ENCODE measurements around the gene IFIT1B.
"Not testable (repeated sequence)": the region's sequence is repeated elsewhere in the genome, so short reads cannot be mapped to it uniquely, and the experiment has no call there.

The IFIT1B gene

GRCh38 chr10:89377705-89378637, at the start of gene IFIT1B:
TSS of gene IFIT1B (plus strand) at chr10:89378056. CDS start at chr10:89378136, 80 bp downstream.
- H3K27ac ChIP-seq (ENCODE audit: low read depth in 2 of 2, low read length in 2 of 2): no peak within 1 kb of the TSS
- H3K4me1 ChIP-seq (ENCODE audit: control insufficient read depth in 2 of 2, insufficient read depth in 2 of 2, low read length in 2 of 2): peaks cover 16 to 21% of the 10 kb centered on the region in 2 donors
- no peak within 1 kb of the TSS for H3K4me3 ChIP-seq (ENCODE audit: low read length in 2 of 2)

GRCh38 chr10:89329151-89329550, 48.7 kb upstream of the IFIT1B start:
- Histone ChIP-seq H3K9ac (ENCODE audit: low read depth in 1 of 2, low read length in 2 of 2) (peak overlapping the region in 1 of 2 donors; percentile 27), H3K36me3 (ENCODE audit: control insufficient read depth in 2 of 2, insufficient read depth in 2 of 2, low read length in 2 of 2) (no peaks in the 10 kb centered on the region), H3K27ac (ENCODE audit: low read depth in 2 of 2, low read length in 2 of 2) (no peak overlapping the region), H3K9me3 (ENCODE audit: control insufficient read depth in 2 of 2, low read length in 2 of 2) (no peaks in the 10 kb centered on the region), H3K4me1 (ENCODE audit: control insufficient read depth in 2 of 2, insufficient read depth in 2 of 2, low read length in 2 of 2) (peaks cover 9 to 22% of the 10 kb centered on the region in 2 donors), H3K27me3 (ENCODE audit: control insufficient read depth in 2 of 2, insufficient read depth in 2 of 2, low read length in 2 of 2) (no peaks in the 10 kb centered on the region), H3K4me3 (ENCODE audit: low read length in 2 of 2) (peak overlapping the region in 1 of 2 donors; percentile 72)

More at GRCh38 chr10:89377705-89378637, at the start of gene IFIT1B:
- no peaks in the 10 kb centered on the region for H3K27me3 ChIP-seq (ENCODE audit: control insufficient read depth in 2 of 2, insufficient read depth in 2 of 2, low read length in 2 of 2)
- no peaks in the 10 kb centered on the region for H3K9me3 ChIP-seq (ENCODE audit: control insufficient read depth in 2 of 2, low read length in 2 of 2)
- no peaks in the 10 kb centered on the region for H3K36me3 ChIP-seq (ENCODE audit: control insufficient read depth in 2 of 2, insufficient read depth in 2 of 2, low read length in 2 of 2)
- no peak within 1 kb of the TSS for H3K9ac ChIP-seq (ENCODE audit: low read depth in 1 of 2, low read length in 2 of 2)

- H3K9me3 ChIP-seq (ENCODE audit: control insufficient read depth in 2 of 2, low read length in 2 of 2); H3K9ac ChIP-seq (ENCODE audit: low read depth in 1 of 2, low read length in 2 of 2); H3K27ac ChIP-seq (ENCODE audit: low read depth in 2 of 2, low read length in 2 of 2); H3K27me3 ChIP-seq (ENCODE audit: control insufficient read depth in 2 of 2, insufficient read depth in 2 of 2, low read length in 2 of 2); H3K36me3 ChIP-seq (ENCODE audit: control insufficient read depth in 2 of 2, insufficient read depth in 2 of 2, low read length in 2 of 2); H3K4me3 ChIP-seq (ENCODE audit: low read length in 2 of 2): not testable (repeated sequence)
- peaks cover 9 to 23% of the 10 kb centered on the region in 2 donors for H3K4me1 ChIP-seq (ENCODE audit: control insufficient read depth in 2 of 2, insufficient read depth in 2 of 2, low read length in 2 of 2)
These were observed 47.8 kb upstream of the IFIT1B start for GRCh38 chr10:89330014-89330413.

- Histone ChIP-seq H3K27ac (ENCODE audit: low read depth in 2 of 2, low read length in 2 of 2) (no peak overlapping the region), H3K9me3 (ENCODE audit: control insufficient read depth in 2 of 2, low read length in 2 of 2) (no peaks in the 10 kb centered on the region), H3K4me3 (ENCODE audit: low read length in 2 of 2) (no peak overlapping the region), H3K9ac (ENCODE audit: low read depth in 1 of 2, low read length in 2 of 2) (no peak overlapping the region), H3K4me1 (ENCODE audit: control insufficient read depth in 2 of 2, insufficient read depth in 2 of 2, low read length in 2 of 2) (peaks cover 9 to 23% of the 10 kb centered on the region in 2 donors), H3K27me3 (ENCODE audit: control insufficient read depth in 2 of 2, insufficient read depth in 2 of 2, low read length in 2 of 2) (no peaks in the 10 kb centered on the region), H3K36me3 (ENCODE audit: control insufficient read depth in 2 of 2, insufficient read depth in 2 of 2, low read length in 2 of 2) (no peaks in the 10 kb centered on the region)
These were observed 47.2 kb upstream of the IFIT1B start for GRCh38 chr10:89330537-89331212.

GRCh38 chr10:89331487-89332122, 46.3 kb upstream of the IFIT1B start:
- H3K36me3 ChIP-seq (ENCODE audit: control insufficient read depth in 2 of 2, insufficient read depth in 2 of 2, low read length in 2 of 2); H3K9me3 ChIP-seq (ENCODE audit: control insufficient read depth in 2 of 2, low read length in 2 of 2); H3K27me3 ChIP-seq (ENCODE audit: control insufficient read depth in 2 of 2, insufficient read depth in 2 of 2, low read length in 2 of 2): not testable (repeated sequence)
- Histone ChIP-seq H3K9ac (ENCODE audit: low read depth in 1 of 2, low read length in 2 of 2) (peak overlapping the region; percentile 52 to 53), H3K4me1 (ENCODE audit: control insufficient read depth in 2 of 2, insufficient read depth in 2 of 2, low read length in 2 of 2) (peaks cover 9 to 23% of the 10 kb centered on the region in 2 donors), H3K4me3 (ENCODE audit: low read length in 2 of 2) (peak overlapping the region; percentile 53 to 69), H3K27ac (ENCODE audit: low read depth in 2 of 2, low read length in 2 of 2) (peak overlapping the region; percentile 56 to 67)

- Histone ChIP-seq H3K9ac (ENCODE audit: low read depth in 1 of 2, low read length in 2 of 2) (peak overlapping the region; percentile 52 to 53), H3K9me3 (ENCODE audit: control insufficient read depth in 2 of 2, low read length in 2 of 2) (no peaks in the 10 kb centered on the region), H3K27ac (ENCODE audit: low read depth in 2 of 2, low read length in 2 of 2) (peak overlapping the region; percentile 56 to 67), H3K4me3 (ENCODE audit: low read length in 2 of 2) (peak overlapping the region; percentile 53 to 69), H3K27me3 (ENCODE audit: control insufficient read depth in 2 of 2, insufficient read depth in 2 of 2, low read length in 2 of 2) (no peaks in the 10 kb centered on the region), H3K4me1 (ENCODE audit: control insufficient read depth in 2 of 2, insufficient read depth in 2 of 2, low read length in 2 of 2) (peaks cover 9 to 23% of the 10 kb centered on the region in 2 donors), H3K36me3 (ENCODE audit: control insufficient read depth in 2 of 2, insufficient read depth in 2 of 2, low read length in 2 of 2) (no peaks in the 10 kb centered on the region)
These were observed 45.7 kb upstream of the IFIT1B start for GRCh38 chr10:89332123-89332633.

- H3K4me1 ChIP-seq (ENCODE audit: control insufficient read depth in 2 of 2, insufficient read depth in 2 of 2, low read length in 2 of 2): peaks cover 9 to 13% of the 10 kb centered on the region in 2 donors
- H3K36me3 ChIP-seq (ENCODE audit: control insufficient read depth in 2 of 2, insufficient read depth in 2 of 2, low read length in 2 of 2): peaks cover 9 to 11% of the 10 kb centered on the region in 2 donors
- H3K9me3 ChIP-seq (ENCODE audit: control insufficient read depth in 2 of 2, low read length in 2 of 2): no peaks in the 10 kb centered on the region
- no peak overlapping the region for H3K27ac ChIP-seq (ENCODE audit: low read depth in 2 of 2, low read length in 2 of 2)
- H3K27me3 ChIP-seq (ENCODE audit: control insufficient read depth in 2 of 2, insufficient read depth in 2 of 2, low read length in 2 of 2): no peaks in the 10 kb centered on the region
- H3K4me3 ChIP-seq (ENCODE audit: low read length in 2 of 2): no peak overlapping the region
- H3K9ac ChIP-seq (ENCODE audit: low read depth in 1 of 2, low read length in 2 of 2): no peak overlapping the region
These were observed 42.6 kb upstream of the IFIT1B start for GRCh38 chr10:89335226-89335625.

GRCh38 chr10:89336241-89336640, 41.6 kb upstream of the IFIT1B start:
- Histone ChIP-seq H3K27ac (ENCODE audit: low read depth in 2 of 2, low read length in 2 of 2) (no peak overlapping the region), H3K27me3 (ENCODE audit: control insufficient read depth in 2 of 2, insufficient read depth in 2 of 2, low read length in 2 of 2) (no peaks in the 10 kb centered on the region), H3K36me3 (ENCODE audit: control insufficient read depth in 2 of 2, insufficient read depth in 2 of 2, low read length in 2 of 2) (peaks cover 9 to 11% of the 10 kb centered on the region in 2 donors), H3K4me3 (ENCODE audit: low read length in 2 of 2) (no peak overlapping the region), H3K9ac (ENCODE audit: low read depth in 1 of 2, low read length in 2 of 2) (no peak overlapping the region), H3K9me3 (ENCODE audit: control insufficient read depth in 2 of 2, low read length in 2 of 2) (no peaks in the 10 kb centered on the region), H3K4me1 (ENCODE audit: control insufficient read depth in 2 of 2, insufficient read depth in 2 of 2, low read length in 2 of 2) (peaks cover 9 to 13% of the 10 kb centered on the region in 2 donors)

- H3K36me3 ChIP-seq (ENCODE audit: control insufficient read depth in 2 of 2, insufficient read depth in 2 of 2, low read length in 2 of 2): peaks cover 9 to 11% of the 10 kb centered on the region in 2 donors
- H3K9me3 ChIP-seq (ENCODE audit: control insufficient read depth in 2 of 2, low read length in 2 of 2): no peaks in the 10 kb centered on the region
- H3K27me3 ChIP-seq (ENCODE audit: control insufficient read depth in 2 of 2, insufficient read depth in 2 of 2, low read length in 2 of 2): no peaks in the 10 kb centered on the region
- H3K27ac ChIP-seq (ENCODE audit: low read depth in 2 of 2, low read length in 2 of 2): no peak overlapping the region
- no peak overlapping the region for H3K9ac ChIP-seq (ENCODE audit: low read depth in 1 of 2, low read length in 2 of 2)
- H3K4me1 ChIP-seq (ENCODE audit: control insufficient read depth in 2 of 2, insufficient read depth in 2 of 2, low read length in 2 of 2): peaks cover 7 to 13% of the 10 kb centered on the region in 2 donors
- no peak overlapping the region for H3K4me3 ChIP-seq (ENCODE audit: low read length in 2 of 2)
These were observed 40.4 kb upstream of the IFIT1B start for GRCh38 chr10:89337484-89337883.
